ENCODE results near the gene REXO5. TPM values are rescaled to one million over a fixed set of nuclear protein-coding genes. Genes with fewer than 3 reads are reported as not detected.
"Not testable (repeated sequence)": the region's sequence is repeated elsewhere in the genome, so short reads cannot be mapped to it uniquely, and the experiment has no call there.

Gene REXO5, protein sequence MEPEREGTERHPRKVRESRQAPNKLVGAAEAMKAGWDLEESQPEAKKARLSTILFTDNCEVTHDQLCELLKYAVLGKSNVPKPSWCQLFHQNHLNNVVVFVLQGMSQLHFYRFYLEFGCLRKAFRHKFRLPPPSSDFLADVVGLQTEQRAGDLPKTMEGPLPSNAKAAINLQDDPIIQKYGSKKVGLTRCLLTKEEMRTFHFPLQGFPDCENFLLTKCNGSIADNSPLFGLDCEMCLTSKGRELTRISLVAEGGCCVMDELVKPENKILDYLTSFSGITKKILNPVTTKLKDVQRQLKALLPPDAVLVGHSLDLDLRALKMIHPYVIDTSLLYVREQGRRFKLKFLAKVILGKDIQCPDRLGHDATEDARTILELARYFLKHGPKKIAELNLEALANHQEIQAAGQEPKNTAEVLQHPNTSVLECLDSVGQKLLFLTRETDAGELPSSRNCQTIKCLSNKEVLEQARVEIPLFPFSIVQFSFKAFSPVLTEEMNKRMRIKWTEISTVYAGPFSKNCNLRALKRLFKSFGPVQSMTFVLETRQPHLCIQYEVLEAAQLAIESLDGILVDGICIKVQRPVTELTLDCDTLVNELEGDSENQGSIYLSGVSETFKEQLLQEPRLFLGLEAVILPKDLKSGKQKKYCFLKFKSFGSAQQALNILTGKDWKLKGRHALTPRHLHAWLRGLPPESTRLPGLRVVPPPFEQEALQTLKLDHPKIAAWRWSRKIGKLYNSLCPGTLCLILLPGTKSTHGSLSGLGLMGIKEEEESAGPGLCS
- polyA plus RNA-seq (ENCODE audit: insufficient read length in 4 of 4), result 1 to 10 TPM; 5.5 to 6.7 (median 6.1) TPM

- DNase-seq (ENCODE audit: low read depth in 4 of 4, low spot score in 3 of 4), result peak; percentile 89 to 95 (median 92)
Measured at GRCh38 chr16:20806168-20807050, at the start of gene REXO5, which contains the start of gene ERI2. Gene REXO5, plus strand, starts transcription at chr16:20806527. Its CDS starts 427 bp downstream, at chr16:20806954. Gene ERI2, minus strand, starts transcription at chr16:20806472. Its CDS starts 42 bp downstream, at chr16:20806430.

DNA sequence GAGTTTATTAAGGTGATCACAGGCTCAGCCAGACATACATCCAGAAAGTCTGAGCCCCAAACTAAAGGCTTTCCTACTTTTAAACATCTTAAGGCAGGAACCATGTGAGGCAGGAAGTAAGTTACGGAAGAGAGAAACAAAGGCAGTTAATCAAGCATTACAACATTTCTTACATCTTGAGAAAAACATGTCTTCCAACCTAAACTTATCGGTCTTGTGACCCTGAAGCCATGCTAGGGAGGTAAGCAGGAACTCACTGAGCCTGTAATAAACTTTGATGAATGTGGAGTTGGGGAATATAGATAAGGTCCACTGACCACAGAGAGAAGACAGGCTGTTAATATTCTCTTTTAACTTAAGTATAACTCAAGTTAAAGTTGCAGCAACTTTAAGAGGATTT is 46.0 kb upstream of the REXO5 start:
- peak in 1 of 4 donors; percentile 36 for DNase-seq (ENCODE audit: low read depth in 4 of 4, low spot score in 3 of 4)

DNA sequence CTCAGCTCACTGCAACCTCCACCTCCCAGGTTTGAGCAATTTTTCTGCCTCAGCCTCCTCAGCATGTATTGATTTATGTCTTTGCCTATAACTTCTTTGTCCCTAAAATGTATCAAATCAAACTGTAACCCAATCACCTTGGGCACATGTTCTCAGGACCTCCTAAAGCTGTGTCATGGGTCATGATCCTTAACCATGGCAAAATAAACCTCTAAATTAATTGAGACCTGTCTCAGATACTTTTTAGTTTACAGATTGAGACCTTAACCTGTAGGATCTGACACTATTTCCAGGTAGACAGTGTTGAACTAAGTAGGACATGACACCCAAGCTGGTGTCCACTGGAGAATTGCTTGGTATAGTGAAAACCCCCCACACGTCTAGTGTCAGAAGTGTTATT is 45.2 kb upstream of the REXO5 start:
- no peak for DNase-seq (ENCODE audit: low read depth in 4 of 4, low spot score in 3 of 4)

GRCh38 chr16:20762404-20763123 is 43.8 kb upstream of the REXO5 start:
- no peak for DNase-seq (ENCODE audit: low read depth in 4 of 4, low spot score in 3 of 4)

- peak; percentile 81 to 93 (median 84) for DNase-seq (ENCODE audit: low read depth in 4 of 4, low spot score in 3 of 4)
Measured at GRCh38 chr16:20763461-20764232, 42.7 kb upstream of the REXO5 start, which contains the start of gene ACSM3. Gene ACSM3, plus strand, starts transcription at chr16:20764014. Its CDS starts 6,021 bp downstream, at chr16:20770035.

DNA sequence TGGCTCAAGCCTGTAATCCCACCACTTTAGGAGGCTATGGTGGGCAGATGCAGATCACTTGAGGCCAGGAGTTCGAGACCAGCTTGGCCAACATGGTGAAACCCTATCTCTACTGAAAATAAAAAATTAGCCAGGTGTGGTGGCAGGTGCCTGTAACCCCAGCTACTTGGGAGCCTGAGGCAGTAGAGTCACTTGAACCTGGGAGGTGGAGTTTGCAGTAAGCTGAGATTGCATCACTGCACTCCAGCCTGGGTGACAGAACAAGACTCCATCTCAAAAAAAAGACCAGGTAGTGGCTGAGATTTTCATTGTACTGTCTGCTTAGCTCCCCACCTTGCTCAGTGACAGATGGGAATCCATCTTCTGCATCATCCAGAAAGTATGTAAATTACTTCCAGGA is 41.9 kb upstream of the REXO5 start:
- not testable (repeated sequence) for DNase-seq (ENCODE audit: low read depth in 4 of 4, low spot score in 3 of 4)

DNA sequence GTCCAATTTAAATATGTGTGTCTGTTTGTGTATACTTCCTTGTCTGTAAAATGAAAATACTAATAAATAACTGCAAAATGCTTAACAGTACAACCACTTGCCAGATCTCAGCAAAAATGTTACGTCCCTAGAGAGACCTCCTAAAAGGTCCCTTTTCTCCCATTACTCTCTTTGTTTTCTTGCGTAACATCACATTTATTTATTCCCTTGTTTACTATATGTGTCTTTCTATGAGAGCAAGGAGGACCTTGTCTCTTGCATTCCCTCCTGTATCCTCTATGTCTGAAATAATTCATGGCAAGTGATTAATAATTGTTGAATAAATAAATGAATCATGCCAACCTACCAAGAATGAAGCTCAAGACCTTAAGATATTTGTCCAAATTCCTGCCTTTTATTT is 40.6 kb upstream of the REXO5 start:
- no peak for DNase-seq (ENCODE audit: low read depth in 4 of 4, low spot score in 3 of 4)

GRCh38 chr16:20766294-20766693 is 40.0 kb upstream of the REXO5 start:
- no peak for DNase-seq (ENCODE audit: low read depth in 4 of 4, low spot score in 3 of 4)

- DNase-seq (ENCODE audit: low read depth in 4 of 4, low spot score in 3 of 4), result no peak
Measured at GRCh38 chr16:20767577-20767976, 38.8 kb upstream of the REXO5 start.

DNA sequence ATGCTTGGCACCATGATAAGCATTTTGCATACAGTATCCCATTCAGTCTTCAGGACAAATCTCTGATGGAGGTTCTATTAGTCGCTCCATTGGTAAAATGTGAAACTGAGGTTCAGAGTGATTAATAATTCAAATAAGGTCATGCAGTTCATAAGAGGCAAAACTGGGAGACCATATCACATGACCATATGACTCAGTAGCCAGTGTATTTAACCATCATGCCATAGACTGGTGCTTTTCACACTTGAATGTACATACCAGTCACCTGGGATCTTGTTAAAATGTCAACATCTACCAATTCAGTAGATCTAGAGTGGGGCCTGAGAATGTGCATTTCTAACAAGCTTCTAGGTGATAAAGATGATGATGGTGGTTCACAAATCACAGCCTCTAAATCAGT is 38.2 kb upstream of the REXO5 start:
- DNase-seq (ENCODE audit: low read depth in 4 of 4, low spot score in 3 of 4), result no peak

GRCh38 chr16:20768818-20769217 is 37.5 kb upstream of the REXO5 start:
- no peak for DNase-seq (ENCODE audit: low read depth in 4 of 4, low spot score in 3 of 4)

GRCh38 chr16:20773679-20774078 is 32.6 kb upstream of the REXO5 start:
- no peak for DNase-seq (ENCODE audit: low read depth in 4 of 4, low spot score in 3 of 4)

- no peak for DNase-seq (ENCODE audit: low read depth in 4 of 4, low spot score in 3 of 4)
Measured at GRCh38 chr16:20774703-20775362, 31.5 kb upstream of the REXO5 start.

DNA sequence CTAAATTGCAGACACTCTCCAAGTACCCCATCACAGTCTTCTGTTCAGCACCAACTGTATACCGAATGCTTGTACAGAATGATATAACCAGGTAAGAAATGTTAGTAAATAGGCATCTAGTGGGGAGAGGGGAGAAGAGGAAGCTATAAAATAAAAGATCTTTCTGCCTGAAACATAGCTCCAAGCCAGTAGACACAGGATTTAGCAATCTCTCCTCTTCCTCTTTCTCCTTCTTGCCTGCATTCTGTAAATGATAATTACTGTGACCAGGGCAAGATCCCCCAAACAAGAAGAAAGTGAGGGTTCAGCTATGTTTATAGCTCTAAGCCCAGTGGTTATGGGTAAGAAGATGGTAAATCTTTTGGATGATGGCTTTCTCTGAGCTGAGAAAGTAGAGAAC is 24.6 kb upstream of the REXO5 start:
- no peak for DNase-seq (ENCODE audit: low read depth in 4 of 4, low spot score in 3 of 4)

DNA sequence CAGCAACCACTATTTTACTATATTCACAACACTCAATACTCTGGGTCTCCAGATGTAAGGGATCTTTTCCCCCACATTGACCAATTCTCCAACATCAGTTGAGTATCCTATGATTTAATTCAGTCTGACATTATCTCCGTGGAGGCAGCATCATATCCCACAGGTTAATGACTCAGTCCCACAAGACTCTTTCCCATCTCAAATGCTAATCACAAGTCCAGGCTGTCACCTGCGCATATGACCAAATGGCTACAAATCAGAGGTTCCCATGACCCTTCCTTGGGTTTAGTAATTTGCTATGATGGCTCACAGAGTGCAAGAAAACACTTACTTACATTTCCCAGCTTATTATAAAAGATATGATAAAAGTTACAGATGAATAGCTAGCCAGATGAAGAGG is 23.9 kb upstream of the REXO5 start:
- DNase-seq (ENCODE audit: low read depth in 4 of 4, low spot score in 3 of 4), result no peak

GRCh38 chr16:20784204-20784603 is 22.1 kb upstream of the REXO5 start:
- DNase-seq (ENCODE audit: low read depth in 4 of 4, low spot score in 3 of 4), result no peak

GRCh38 chr16:20789130-20789529 is 17.2 kb upstream of the REXO5 start:
- no peak for DNase-seq (ENCODE audit: low read depth in 4 of 4, low spot score in 3 of 4)

DNA sequence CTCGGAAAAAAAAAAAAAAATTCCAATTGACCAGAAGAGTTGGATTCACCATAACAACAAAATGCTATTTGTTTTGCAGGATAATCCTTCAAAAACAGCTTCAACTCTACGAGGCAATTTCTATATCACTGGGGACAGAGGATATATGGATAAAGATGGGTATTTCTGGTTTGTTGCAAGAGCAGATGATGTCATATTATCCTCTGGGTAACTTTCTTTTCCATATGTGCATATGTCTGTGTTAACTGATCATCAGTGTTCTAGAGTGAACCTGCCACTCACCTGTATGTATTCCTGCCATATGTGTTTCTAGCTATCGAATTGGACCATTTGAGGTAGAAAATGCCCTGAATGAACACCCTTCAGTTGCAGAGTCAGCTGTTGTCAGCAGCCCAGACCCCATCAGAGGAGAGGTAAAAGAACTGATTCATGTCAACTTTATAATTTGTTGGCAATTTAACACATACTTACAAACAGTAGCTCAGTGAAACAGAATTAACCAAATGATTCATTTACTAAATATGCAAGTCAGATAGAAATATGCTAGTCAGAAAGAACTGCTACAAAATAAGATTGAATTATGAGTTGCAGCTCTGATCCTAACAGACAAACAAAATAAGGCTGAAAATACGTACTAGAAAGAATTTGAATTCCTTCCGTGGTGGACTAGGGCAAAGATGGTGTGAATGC is 14.3 kb upstream of the REXO5 start:
- no peak for DNase-seq (ENCODE audit: low read depth in 4 of 4, low spot score in 3 of 4)
